OCI-LY7 (cell line): ENCODE data around the gene RFX3.

ENCODE experiments used
- EZH2phosphoT487 ChIP-seq: fragments of 200-600 bp; sonication (generic); IDR thresholded peaks from 2 replicates; pipeline ENCODE4 v1.6.1; 2018; ENCODE audit warnings: low read depth, borderline replicate concordance, mild to moderate bottlenecking, mixed run types, antibody characterized with exemption, low read length, moderate library complexity, mixed read lengths
- TF ChIP-seq, protein P1 (sequence below): fragments of 200-600 bp; sonication (generic); conservative IDR thresholded peaks from 2 replicates; pipeline ENCODE4 v1.5.1; 2014; ENCODE audit warnings: mild to moderate bottlenecking, antibody characterized with exemption, low read length, moderate library complexity, mixed read lengths

DNA sequence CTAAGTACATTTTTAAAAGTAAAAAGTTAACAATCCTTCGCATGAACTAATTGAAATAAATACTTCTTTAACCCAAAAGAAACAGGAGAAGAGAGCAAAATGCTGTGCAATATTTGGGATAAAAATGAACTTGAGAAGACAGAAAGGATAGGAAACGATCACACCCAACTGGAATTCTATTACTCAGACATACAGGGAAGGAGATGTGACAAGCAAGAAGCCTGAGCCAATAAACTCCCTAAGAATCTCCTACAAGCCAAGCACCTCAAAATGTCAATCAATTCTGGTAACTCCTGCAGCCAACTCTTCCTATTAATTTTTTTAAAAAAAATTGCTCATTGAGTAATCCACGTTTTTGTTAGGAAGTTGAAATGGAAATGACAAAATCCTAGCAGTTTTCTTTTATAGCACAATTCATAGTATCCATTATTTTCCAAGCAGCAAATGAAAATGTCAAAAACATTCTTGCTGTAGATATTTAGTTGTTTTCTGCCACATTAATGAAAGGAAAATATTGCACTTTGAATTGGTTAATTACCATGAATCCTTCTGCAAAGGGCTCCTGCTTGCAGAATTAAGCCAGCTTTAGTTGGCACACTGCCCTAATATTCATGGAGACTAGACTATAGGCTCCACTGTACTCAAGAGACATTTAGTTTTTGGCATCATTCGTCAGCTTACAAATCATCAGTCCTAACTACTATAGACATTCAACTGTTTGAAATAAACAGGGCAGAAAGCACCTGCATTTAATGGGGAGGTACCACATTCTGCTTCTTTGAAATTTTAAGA is 89.0 kb downstream of the RFX3 start:
- TF ChIP-seq, protein P1, sequence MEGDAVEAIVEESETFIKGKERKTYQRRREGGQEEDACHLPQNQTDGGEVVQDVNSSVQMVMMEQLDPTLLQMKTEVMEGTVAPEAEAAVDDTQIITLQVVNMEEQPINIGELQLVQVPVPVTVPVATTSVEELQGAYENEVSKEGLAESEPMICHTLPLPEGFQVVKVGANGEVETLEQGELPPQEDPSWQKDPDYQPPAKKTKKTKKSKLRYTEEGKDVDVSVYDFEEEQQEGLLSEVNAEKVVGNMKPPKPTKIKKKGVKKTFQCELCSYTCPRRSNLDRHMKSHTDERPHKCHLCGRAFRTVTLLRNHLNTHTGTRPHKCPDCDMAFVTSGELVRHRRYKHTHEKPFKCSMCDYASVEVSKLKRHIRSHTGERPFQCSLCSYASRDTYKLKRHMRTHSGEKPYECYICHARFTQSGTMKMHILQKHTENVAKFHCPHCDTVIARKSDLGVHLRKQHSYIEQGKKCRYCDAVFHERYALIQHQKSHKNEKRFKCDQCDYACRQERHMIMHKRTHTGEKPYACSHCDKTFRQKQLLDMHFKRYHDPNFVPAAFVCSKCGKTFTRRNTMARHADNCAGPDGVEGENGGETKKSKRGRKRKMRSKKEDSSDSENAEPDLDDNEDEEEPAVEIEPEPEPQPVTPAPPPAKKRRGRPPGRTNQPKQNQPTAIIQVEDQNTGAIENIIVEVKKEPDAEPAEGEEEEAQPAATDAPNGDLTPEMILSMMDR: no peak
- TF ChIP-seq EZH2phosphoT487: no peak
